ENCODE results near the gene CHPF. TPM values are rescaled to one million over a fixed set of nuclear protein-coding genes. Genes with fewer than 3 reads are reported as not detected.

The CHPF gene
- total and polyA plus RNA-seq, 5 donors, result 92.6 to 145 (median 105) TPM

DNA sequence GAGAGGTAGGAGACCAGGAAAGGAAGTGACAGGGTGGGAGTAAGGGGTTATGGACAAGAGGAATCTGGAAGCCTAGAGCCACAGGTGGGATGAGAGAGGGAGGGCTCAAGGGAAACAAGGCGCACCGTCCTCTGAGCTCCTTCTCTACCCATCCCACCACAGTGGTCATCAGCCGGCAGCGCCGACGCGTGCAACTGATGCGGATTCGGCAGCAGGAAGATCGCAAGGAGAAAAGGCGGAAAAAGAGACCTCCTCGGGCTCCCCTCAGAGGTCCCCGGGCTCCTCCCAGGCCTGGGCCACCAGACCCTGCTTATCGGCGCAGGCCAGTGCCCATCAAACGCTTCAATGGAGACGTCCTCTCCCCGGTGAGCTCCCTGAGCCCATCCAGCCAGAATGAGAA is 5.4 kb upstream of the CHPF start:
- intact Hi-C loops (cut with DNase I), result loop anchor here in 1 of 4 donors (10.0 kb wide), 1 partner anchor 146 kb away; no protein-coding TSS in a partner anchor
- WGBS, result 93% methylated on average over 18 of the region's 18 CpGs
- DNase-seq, result peak in 1 of 3 donors; percentile 42
- no peaks in the 10 kb centered on the region for H3K27me3 ChIP-seq (ENCODE audit: control insufficient read depth, insufficient read depth)
- H3K4me3 ChIP-seq (ENCODE audit: low read length), result no peak overlapping the region
- no peak for ATAC-seq
- H3K27ac ChIP-seq (ENCODE audit: low read length), result no peak overlapping the region
- peaks cover 5% of the 10 kb centered on the region for H3K4me1 ChIP-seq (ENCODE audit: control insufficient read depth, insufficient read depth, low read length)
- no peaks in the 10 kb centered on the region for H3K9me3 ChIP-seq (ENCODE audit: control insufficient read depth, low read length)

DNA sequence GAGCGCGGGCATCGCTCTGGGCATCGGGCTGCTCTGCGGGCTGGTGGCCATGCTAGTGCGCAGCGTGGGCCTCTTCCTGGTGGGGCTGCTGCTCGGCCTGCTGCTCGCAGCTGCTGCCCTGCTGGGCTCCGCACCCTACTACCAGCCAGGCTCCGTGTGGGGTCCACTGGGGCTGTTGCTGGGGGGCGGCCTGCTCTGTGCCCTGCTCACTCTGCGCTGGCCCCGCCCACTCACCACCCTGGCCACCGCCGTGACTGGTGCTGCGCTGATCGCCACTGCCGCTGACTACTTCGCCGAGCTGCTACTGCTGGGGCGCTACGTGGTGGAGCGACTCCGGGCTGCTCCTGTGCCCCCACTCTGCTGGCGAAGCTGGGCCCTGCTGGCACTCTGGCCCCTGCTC is 4.0 kb upstream of the CHPF start:
- no peak overlapping the region for H3K4me3 ChIP-seq (ENCODE audit: low read length)
- no peaks in the 10 kb centered on the region for H3K27me3 ChIP-seq (ENCODE audit: control insufficient read depth, insufficient read depth)
- intact Hi-C loops (cut with DNase I), result loop anchor here in 1 of 4 donors (10.0 kb wide), 1 partner anchor 147 kb away; no protein-coding TSS in a partner anchor
- no peak for ATAC-seq
- peak in 1 of 3 donors; percentile 38 for DNase-seq
- no peak overlapping the region for H3K27ac ChIP-seq (ENCODE audit: low read length)
- H3K9me3 ChIP-seq (ENCODE audit: control insufficient read depth, low read length), result no peaks in the 10 kb centered on the region
- WGBS, result 93% methylated on average over 26 of the region's 26 CpGs
- H3K4me1 ChIP-seq (ENCODE audit: control insufficient read depth, insufficient read depth, low read length), result peaks cover 2% of the 10 kb centered on the region

DNA sequence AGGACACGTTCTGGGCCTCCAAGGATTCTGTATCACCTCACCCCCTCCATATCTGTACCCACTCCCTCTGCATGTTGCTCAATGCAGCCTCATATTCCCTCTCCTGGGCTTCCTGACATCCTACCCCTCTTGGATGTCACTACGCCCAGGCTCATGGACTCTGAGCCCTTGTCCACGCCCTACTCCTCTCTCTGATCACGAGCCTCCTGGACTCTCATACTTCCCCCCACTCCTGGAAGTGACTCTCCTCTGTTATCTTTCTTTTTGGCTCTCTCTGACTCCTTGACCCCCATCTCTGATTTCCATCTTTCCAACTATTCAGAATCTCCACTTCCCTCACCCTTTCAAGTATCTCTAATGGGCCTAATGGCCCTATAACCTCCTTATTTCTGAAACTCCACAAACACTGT is 2.3 kb upstream of the CHPF start:
- 69% methylated on average over 4 of the region's 4 CpGs for WGBS
- intact Hi-C loops (cut with DNase I), result loop anchor here in 1 of 4 donors (10.0 kb wide), 1 partner anchor 149 kb away; no protein-coding TSS in a partner anchor
- DNase-seq, result peak in 1 of 3 donors; percentile 6
- no peaks in the 10 kb centered on the region for H3K9me3 ChIP-seq (ENCODE audit: control insufficient read depth, low read length)
- no peak for ATAC-seq
- H3K27ac ChIP-seq (ENCODE audit: low read length), result no peak overlapping the region
- H3K4me3 ChIP-seq (ENCODE audit: low read length), result no peak overlapping the region
- H3K27me3 ChIP-seq (ENCODE audit: control insufficient read depth, insufficient read depth), result no peaks in the 10 kb centered on the region
- no peaks in the 10 kb centered on the region for H3K4me1 ChIP-seq (ENCODE audit: control insufficient read depth, insufficient read depth, low read length)

- no peaks in the 10 kb centered on the region for H3K4me1 ChIP-seq (ENCODE audit: control insufficient read depth, insufficient read depth, low read length)
- 87% methylated on average over 3 of the region's 3 CpGs for WGBS
- intact Hi-C loops (cut with DNase I), result loop anchor here in 1 of 4 donors (10.0 kb wide), 1 partner anchor 149 kb away; no protein-coding TSS in a partner anchor
- DNase-seq (no peak), ATAC-seq (no peak)
- no peak overlapping the region for H3K4me3 ChIP-seq (ENCODE audit: low read length)
- no peaks in the 10 kb centered on the region for H3K9me3 ChIP-seq (ENCODE audit: control insufficient read depth, low read length)
- no peak overlapping the region for H3K27ac ChIP-seq (ENCODE audit: low read length)
- no peaks in the 10 kb centered on the region for H3K27me3 ChIP-seq (ENCODE audit: control insufficient read depth, insufficient read depth)
Observed at GRCh38 chr2:219545295-219545942, 1.8 kb upstream of the CHPF start.

GRCh38 chr2:219544567-219544966 is 958 bp upstream of the CHPF start:
- Histone ChIP-seq H3K27me3 (ENCODE audit: control insufficient read depth, insufficient read depth) (no peaks in the 10 kb centered on the region), H3K4me3 (ENCODE audit: low read length) (peak overlapping the region; percentile 81), H3K4me1 (ENCODE audit: control insufficient read depth, insufficient read depth, low read length) (no peaks in the 10 kb centered on the region), H3K27ac (ENCODE audit: low read length) (no peak overlapping the region), H3K9me3 (ENCODE audit: control insufficient read depth, low read length) (no peaks in the 10 kb centered on the region)
- ATAC-seq (no peak), DNase-seq (no peak)
- WGBS, result 43% methylated on average over 9 of the region's 9 CpGs
- intact Hi-C loops (cut with DNase I), result loop anchor here in 3 of 4 donors (5.0 to 10.0 kb wide), 3 partner anchors 98 to 150 kb away; no protein-coding TSS in a partner anchor

DNA sequence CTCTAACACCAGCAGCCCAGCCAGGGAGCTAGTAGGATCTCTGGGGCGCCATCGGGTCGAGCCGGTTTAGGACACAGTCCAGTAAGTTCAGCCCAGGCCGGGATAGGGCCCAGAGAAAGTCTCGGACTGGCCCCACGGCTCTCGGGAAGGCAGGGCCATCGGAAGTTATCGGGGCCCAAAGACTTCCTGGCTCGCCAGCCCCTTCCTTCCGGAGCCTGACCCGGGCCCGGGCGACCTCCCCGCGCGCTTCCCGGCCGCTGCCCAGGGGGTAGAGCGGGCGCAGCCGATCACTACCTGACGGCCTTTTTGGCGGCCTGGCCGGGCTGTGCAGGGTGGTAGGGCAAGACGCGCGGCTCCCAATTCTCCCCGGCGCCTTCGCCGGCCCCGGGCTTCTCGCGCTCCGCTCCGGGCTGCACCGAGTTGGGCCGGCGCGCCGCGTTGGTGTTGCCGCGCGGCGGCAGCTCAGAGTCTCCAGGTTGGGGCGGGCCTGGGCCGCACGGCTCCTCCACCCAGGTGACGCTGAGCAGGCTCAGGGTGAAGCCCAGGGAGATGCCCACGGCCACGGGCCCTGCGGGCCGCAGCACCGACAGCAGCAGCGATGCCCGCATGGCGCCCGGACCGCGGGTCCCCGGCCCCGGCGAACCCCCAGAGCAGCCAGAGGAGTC is 546 bp downstream of the CHPF start:
- under 1% methylated on average over 66 of the region's 66 CpGs for WGBS
- H3K4me1 ChIP-seq (ENCODE audit: control insufficient read depth, insufficient read depth, low read length), result no peaks in the 10 kb centered on the region

GRCh38 chr2:219541611-219542180 is 1.9 kb downstream of the CHPF start:
- Histone ChIP-seq H3K27me3 (ENCODE audit: control insufficient read depth, insufficient read depth) (no peaks in the 10 kb centered on the region), H3K27ac (ENCODE audit: low read length) (no peak overlapping the region), H3K4me3 (ENCODE audit: low read length) (no peak overlapping the region), H3K4me1 (ENCODE audit: control insufficient read depth, insufficient read depth, low read length) (no peaks in the 10 kb centered on the region), H3K9me3 (ENCODE audit: control insufficient read depth, low read length) (no peaks in the 10 kb centered on the region)
- 13% methylated on average over 48 of the region's 48 CpGs for WGBS
- intact Hi-C loops (cut with DNase I), result loop anchor here in 3 of 4 donors (5.0 to 10.0 kb wide), 3 partner anchors 101 to 153 kb away; no protein-coding TSS in a partner anchor
- DNase-seq, result peak; percentile 73 to 91 (median 91)
- peak in 1 of 2 donors; percentile 4 for ATAC-seq

More for the DNA sequence above, 546 bp downstream of the CHPF start:
- ATAC-seq (peak; percentile 36 to 40), DNase-seq (no peak)
- intact Hi-C loops (cut with DNase I), result loop anchor here in 3 of 4 donors (5.0 to 10.0 kb wide), 3 partner anchors 99 to 152 kb away; no protein-coding TSS in a partner anchor
- Histone ChIP-seq H3K9me3 (ENCODE audit: control insufficient read depth, low read length) (no peaks in the 10 kb centered on the region), H3K4me3 (ENCODE audit: low read length) (peak overlapping the region; percentile 81), H3K27ac (ENCODE audit: low read length) (peak overlapping the region; percentile 71), H3K27me3 (ENCODE audit: control insufficient read depth, insufficient read depth) (no peaks in the 10 kb centered on the region)

- Histone ChIP-seq H3K4me3 (ENCODE audit: low read length) (no peak overlapping the region), H3K27me3 (ENCODE audit: control insufficient read depth, insufficient read depth) (no peaks in the 10 kb centered on the region), H3K27ac (ENCODE audit: low read length) (no peak overlapping the region), H3K4me1 (ENCODE audit: control insufficient read depth, insufficient read depth, low read length) (no peaks in the 10 kb centered on the region), H3K9me3 (ENCODE audit: control insufficient read depth, low read length) (no peaks in the 10 kb centered on the region)
- intact Hi-C loops (cut with DNase I), result loop anchor here in 3 of 4 donors (5.0 to 10.0 kb wide), 3 partner anchors 101 to 154 kb away; no protein-coding TSS in a partner anchor
- WGBS, result 89% methylated on average over 12 of the region's 12 CpGs
- ATAC-seq (no peak), DNase-seq (peak in 1 of 3 donors; percentile 49)
Observed at GRCh38 chr2:219540784-219541504, 2.7 kb downstream of the CHPF start.

DNA sequence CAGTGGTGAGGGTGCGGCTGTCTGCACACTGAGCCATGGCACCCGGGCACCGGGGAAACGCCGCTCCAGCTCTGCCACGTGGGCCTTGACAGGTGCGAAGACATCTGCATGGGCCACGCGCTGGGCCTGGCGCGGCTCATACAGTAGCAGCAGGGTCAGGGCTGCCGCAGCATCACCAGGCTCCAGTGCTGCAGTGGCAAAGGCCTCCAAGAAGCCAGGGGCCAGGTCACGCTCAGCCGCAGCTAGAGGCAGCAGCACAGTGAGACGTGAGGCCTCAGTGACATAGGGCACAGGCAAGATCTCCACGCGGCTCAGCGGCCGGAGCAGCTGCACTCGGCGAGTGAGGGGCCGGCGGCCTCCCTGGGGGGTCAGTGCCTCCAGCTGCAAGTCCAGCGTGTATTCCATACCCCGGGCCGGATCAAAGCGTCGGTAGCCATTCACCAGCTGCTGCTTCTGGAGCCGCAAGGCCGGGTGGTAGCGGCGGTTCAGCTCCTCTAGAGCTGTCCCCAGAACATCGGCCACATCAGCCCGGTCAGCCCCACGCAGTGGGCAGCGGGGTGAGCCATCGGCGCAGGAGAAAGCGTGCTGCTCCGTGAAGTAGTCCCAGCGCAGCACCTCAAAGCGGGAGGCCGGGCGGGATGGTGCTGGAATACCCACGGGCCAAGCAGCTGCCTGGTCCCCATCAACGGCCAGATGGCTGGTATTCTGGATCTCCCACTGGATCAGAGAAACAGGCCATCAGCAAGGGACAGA is 3.5 kb downstream of the CHPF start:
- WGBS, result 93% methylated on average over 46 of the region's 46 CpGs
- H3K27ac ChIP-seq (ENCODE audit: low read length), result no peak overlapping the region
- DNase-seq, result peak in 1 of 3 donors; percentile 60
- intact Hi-C loops (cut with DNase I), result loop anchor here (5.0 to 10.0 kb wide), 4 partner anchors 48 to 155 kb away; no protein-coding TSS in a partner anchor
- no peak overlapping the region for H3K4me3 ChIP-seq (ENCODE audit: low read length)
- H3K4me1 ChIP-seq (ENCODE audit: control insufficient read depth, insufficient read depth, low read length), result no peaks in the 10 kb centered on the region
- H3K27me3 ChIP-seq (ENCODE audit: control insufficient read depth, insufficient read depth), result no peaks in the 10 kb centered on the region
- no peak for ATAC-seq
- H3K9me3 ChIP-seq (ENCODE audit: control insufficient read depth, low read length), result no peaks in the 10 kb centered on the region
